Spleen (tissue), 7 donors: ENCODE results near the gene TM4SF18.

ENCODE experiments used
- CTCF ChIP-seq, 11 experiments: fragments of 200-600 bp in 7 of 11; fragments of 450-650 bp in 4 of 11; sonication (generic) in 4 of 11; IDR thresholded peaks in 8 of 11; conservative IDR thresholded peaks in 3 of 11; 1 replicate in 7 of 11; 2 replicates in 4 of 11; pipeline versions ENCODE4 v1.4.0 to v1.8.0; 2016 to 2021; ENCODE audit warnings: antibody characterized with exemption in 11 of 11, inconsistent platforms in 4 of 11, mild to moderate bottlenecking in 1 of 11
- POLR2A ChIP-seq, 3 donors: fragments of 450-650 bp; IDR thresholded peaks; one replicate each; pipeline ENCODE4 v1.5.1; 2017; ENCODE audit warnings: antibody characterized with exemption in 3 of 3, mild to moderate bottlenecking in 1 of 3
- POLR2AphosphoS5 ChIP-seq, 3 donors: sonication (generic); formaldehyde crosslinking; IDR thresholded peaks; one replicate each; pipeline ENCODE4 v1.5.1; 2017; ENCODE audit warnings: antibody characterized with exemption in 3 of 3
- donor health status: DM: no; HTN: no; CAD: no; lungs with moderate emphysema.
- donor health status: DM: no; HTN: no; CAD: no.
- donor health status: DM: no; HTN: no; CAD: no.

- TF ChIP-seq CTCF (IDR thresholded peaks at IDR 0.05 in 8 of 11, conservative IDR thresholded peaks at IDR 0.05 in 3 of 11) = peak in 9 of 11 experiments; percentile 39 to 73 (median 55)
- TF ChIP-seq POLR2A (IDR thresholded peaks at IDR 0.05) = no peak
- no peak for TF ChIP-seq POLR2AphosphoS5 (IDR thresholded peaks at IDR 0.05)
Observed at GRCh38 chr3:149352556-149352955, 19.1 kb upstream of the TM4SF18 start.
